Activated naive CD4-positive, alpha-beta T cell treated with anti-CD3 and anti-CD28 coated beads, Interleukin-2, amount 50 U/mL, for 72 hours (primary cell): ENCODE results near the gene UBE2E2. TPM values are rescaled to one million over a fixed set of nuclear protein-coding genes. Genes with fewer than 3 reads are reported as not detected.

ENCODE experiments used
- ATAC-seq, 2 donors: fragments of 150-1000 bp; cut with Tn5 transposase; 2 replicates each; pipeline ENCODE4 v1.10.0; 2021; ENCODE audit warnings: mild to moderate bottlenecking in 2 of 2, moderate library complexity in 2 of 2
- DNase-seq, 2 donors: peaks; one replicate each; pipeline ENCODE4 v3.0.0; 2021 to 2022; ENCODE audit warnings: low spot score in 2 of 2
- H3K27ac Mint-ChIP-seq, 2 donors: one replicate each; pipeline ENCODE4 v1.8.0; 2022; ENCODE audit warnings: mild to moderate bottlenecking in 2 of 2, mixed read lengths in 2 of 2
- H3K36me3 Mint-ChIP-seq, 2 donors: one replicate each; pipeline ENCODE4 v1.8.0; 2022; ENCODE audit warnings: mixed read lengths in 2 of 2
- H3K9me3 Mint-ChIP-seq, 2 donors: one replicate each; pipeline ENCODE4 v1.8.0; 2022; ENCODE audit warnings: mixed read lengths in 2 of 2
- total RNA-seq, 2 donors: library from RNA; stranded (reverse); gene quantifications; one replicate each; pipeline ENCODE4 v1.2.3, GENCODE V29; 2022

Gene UBE2E2
- total RNA-seq, result 10 to 100 TPM in 1 of 2 donors, 1 to 10 TPM in 1; 4.7 to 18.3 TPM

DNA sequence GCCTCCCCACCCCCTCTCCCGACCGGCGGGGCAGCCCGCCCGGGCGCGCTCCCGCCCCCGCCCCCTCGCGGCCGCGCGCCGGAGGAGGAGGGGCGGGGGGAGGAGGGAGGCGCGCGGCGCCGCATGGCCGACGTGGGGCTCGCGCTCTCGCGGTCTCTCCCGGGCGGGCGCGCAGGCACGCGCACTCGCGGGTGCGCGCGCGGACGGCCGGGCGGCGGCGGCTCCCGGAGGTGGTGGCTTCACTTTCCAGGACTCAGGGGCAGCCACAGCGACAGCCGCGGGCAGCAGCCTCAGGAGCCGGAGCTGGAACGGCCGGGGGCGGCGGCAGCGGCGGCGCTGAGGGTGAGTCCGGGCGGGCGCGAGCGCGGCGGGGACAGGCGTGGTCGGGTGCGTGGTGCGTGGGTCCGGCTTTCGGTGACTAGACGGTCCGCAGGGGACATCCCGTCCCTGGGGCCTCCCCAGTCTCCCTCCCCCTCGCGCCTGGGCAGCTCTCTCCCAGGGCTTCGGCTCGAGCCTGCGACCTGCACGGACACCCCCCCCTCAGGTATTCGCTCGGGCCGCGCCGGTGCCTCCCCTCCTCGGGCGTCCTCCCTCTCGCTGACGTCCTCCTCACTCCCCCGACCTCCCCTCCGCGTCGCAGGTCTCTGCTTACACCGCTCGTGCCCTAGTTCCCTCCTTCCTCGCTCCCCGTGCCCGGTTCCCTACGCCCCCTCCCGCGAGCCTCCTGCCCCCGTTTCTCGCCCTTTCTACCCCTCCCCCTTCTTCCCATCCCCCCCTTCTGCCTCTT is at the start of gene UBE2E2:
Gene UBE2E2, plus strand, starts transcription at position 407 of the 787 bp plus-strand sequence.
- DNase-seq, result peak; percentile 70 to 84
- Mint-ChIP-seq H3K27ac (peak within 1 kb of the TSS; percentile 84 to 90), H3K36me3 (peaks cover 10 to 11% of the 10 kb centered on the region in 2 donors), H3K9me3 (no peaks in the 10 kb centered on the region)
- peak; percentile 77 to 83 for ATAC-seq

DNA sequence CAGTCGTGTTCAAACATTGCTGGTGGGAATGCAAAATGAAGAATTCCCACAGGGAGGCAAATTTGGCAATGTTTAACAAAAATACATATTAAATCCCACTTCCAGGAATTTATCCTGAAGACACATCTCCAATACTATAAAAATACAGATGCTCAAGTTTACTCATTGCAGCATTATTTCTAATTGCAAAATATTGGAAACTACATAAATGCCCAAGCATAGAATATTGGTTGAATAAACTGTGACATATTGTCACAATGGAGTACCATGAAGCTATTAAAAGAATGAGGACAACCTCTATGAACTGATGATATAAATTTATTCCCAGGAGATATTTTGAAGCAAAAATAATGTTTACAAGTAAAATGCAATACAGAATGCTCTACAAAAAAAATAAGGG is 49.7 kb upstream of the UBE2E2 start:
- DNase-seq, result no peak
- Mint-ChIP-seq H3K36me3 (no peaks in the 10 kb centered on the region), H3K27ac (no peak overlapping the region), H3K9me3 (peaks cover 0 to 4% of the 10 kb centered on the region in 2 donors)
- no peak for ATAC-seq

DNA sequence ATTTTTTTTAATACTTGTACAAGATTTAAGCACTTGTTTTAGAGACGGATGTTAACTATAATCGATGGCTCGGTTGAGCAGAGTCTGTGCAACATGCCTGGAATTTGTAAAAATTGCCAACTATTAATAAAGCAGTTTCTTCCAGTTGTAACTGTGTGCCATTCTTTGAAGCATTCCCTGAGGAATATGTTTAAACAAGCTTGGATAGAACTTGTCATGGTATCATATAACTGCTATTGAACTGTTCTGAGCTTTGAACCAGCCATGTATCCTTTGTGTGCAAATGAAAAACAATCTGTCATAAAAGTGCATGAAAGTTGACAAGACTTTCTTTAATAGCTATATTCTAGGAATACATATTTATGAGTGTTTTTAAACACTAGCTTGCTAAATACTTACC is 45.8 kb upstream of the UBE2E2 start:
- no peak for DNase-seq
- Mint-ChIP-seq H3K27ac (no peak overlapping the region), H3K36me3 (no peaks in the 10 kb centered on the region), H3K9me3 (peaks cover 0 to 3% of the 10 kb centered on the region in 2 donors)
- ATAC-seq, result no peak

DNA sequence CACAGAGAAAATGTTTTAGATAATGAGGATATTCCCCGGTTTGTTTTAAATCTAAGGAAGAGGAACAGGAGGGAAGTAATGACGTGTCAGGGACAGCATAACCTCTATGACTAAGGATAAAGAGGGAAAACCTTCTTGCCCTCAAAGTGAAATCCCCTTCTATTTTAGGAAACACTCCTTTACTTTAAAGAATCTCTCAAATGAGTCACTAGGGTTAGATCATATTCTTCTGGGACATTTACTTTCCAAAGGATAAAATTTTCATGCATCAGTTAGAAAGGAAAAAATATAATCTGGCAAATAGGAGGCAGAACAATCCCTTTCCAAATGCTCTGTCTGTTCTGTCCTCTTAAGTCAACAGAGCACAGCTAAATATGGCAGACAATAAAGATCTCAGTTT is 43.2 kb upstream of the UBE2E2 start:
- DNase-seq (no peak), ATAC-seq (peak in 1 of 2 donors; percentile 33)
- Mint-ChIP-seq H3K36me3 (no peaks in the 10 kb centered on the region), H3K9me3 (peaks cover 0 to 3% of the 10 kb centered on the region in 2 donors), H3K27ac (no peak overlapping the region)

DNA sequence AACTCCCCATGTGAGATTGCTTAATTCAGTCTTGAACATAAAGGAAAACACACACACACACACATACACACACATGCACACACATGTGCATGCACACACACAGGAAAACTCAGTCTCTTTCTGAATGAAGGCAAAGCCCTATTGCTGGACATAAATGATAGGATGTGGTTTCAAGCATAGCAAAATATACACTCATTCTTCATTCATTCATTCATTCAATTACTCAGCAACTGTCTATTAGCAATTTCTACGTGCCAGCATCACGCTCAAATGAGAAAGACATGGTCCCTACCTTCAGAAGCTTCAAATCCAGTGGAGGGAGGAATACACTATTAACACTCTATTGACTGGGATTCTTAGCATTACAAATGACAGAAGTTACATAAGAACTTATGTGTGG is 41.8 kb upstream of the UBE2E2 start:
- H3K36me3 Mint-ChIP-seq, result no peaks in the 10 kb centered on the region
- ATAC-seq (no peak), DNase-seq (no peak)
- no peak overlapping the region for H3K27ac Mint-ChIP-seq
- H3K9me3 Mint-ChIP-seq, result peaks cover 0 to 3% of the 10 kb centered on the region in 2 donors

DNA sequence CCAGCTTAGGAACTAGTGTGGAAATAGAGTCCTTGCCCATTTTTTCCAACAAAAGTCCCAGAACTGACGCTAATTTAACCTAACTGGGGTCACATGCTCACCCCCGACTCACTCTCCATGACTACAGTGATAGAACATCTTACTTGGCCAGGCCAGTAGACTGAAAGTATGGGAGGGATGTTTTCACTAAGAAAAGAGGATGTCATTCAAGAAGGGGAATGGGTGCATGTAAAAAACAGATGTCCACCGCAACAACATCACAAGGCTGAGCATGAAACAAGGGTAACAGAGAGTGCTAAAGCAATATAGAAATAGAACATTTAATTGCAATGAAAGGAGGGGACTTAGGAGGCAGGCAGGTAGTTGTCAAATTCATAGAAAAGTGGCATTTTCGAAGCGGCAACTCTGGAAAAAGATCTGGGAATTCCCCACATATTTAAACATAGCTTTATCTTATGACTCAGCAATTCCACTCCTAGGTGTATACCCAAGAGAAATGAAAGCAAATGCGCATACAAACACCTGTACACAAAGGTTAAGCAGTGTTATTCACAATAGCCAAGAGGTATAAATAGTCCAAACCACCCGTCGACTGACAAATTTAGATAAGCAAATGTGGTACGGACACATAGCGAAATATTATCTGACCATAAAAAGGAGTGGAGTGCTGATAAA is 41.1 kb upstream of the UBE2E2 start:
- H3K36me3 Mint-ChIP-seq, result no peaks in the 10 kb centered on the region
- peaks cover 0 to 3% of the 10 kb centered on the region in 2 donors for H3K9me3 Mint-ChIP-seq
- ATAC-seq, result peak in 1 of 2 donors; percentile 32
- DNase-seq, result no peak
- peak overlapping the region in 1 of 2 donors; percentile 45 for H3K27ac Mint-ChIP-seq

DNA sequence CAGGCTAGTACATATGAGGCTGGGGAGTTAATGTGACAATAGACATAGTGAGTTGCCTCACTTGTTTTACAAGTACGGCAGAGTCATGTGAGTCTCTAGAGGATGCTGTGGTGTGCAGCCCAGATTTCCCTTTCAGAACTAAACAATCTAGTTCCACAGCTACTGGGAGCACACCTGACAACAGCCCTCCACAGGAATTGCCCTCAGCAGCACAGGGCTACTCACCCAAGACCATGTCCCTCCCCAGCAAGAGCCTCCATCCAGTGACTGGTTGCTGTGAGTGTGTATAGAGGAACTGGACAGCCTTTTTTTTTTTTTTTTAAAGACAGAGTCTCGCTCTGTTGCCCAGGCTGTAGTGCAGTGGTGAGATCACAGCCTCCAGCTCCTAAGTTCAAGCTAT is 40.2 kb upstream of the UBE2E2 start:
- DNase-seq, result no peak
- Mint-ChIP-seq H3K9me3 (peaks cover 0 to 3% of the 10 kb centered on the region in 2 donors), H3K27ac (no peak overlapping the region), H3K36me3 (no peaks in the 10 kb centered on the region)
- no peak for ATAC-seq

DNA sequence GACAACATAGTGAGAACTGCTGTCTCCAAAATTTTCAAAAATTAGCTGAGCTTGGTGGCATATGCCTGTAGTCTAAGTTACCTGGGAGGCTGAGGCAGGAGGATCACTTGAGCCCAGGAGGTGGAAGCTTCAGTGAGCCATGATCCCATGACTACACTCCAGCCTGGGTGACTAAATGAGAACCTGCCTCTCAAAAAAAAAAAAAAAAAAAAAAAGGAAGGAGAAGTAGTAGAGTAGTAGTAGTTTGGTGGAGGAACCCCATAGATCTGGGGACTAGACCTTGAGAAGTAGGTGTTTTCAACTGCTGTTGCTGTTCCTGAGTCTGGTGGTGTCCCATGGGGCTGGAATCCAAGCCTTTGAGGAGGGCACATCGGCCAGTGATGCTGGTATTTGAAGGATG is 38.4 kb upstream of the UBE2E2 start:
- no peak for ATAC-seq

DNA sequence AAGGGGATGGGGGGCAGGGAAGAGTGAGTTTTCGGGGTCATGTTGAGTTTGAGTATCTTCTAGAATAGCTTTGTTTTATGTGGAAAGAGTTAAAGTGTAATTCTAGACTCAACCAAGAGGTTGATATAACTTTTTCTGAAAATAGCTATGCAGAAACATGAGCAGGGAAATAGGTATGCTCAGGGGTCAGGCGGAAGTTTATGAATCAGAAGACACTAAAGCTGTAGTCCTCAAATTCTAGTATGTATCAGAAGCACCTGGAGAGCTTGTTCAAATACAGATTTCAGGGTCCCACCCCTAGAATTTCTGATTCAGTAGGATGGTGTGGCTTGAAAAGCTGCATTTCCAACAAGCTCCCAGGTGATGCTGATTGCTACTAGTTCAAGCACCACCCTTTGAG is 37.6 kb upstream of the UBE2E2 start:
- H3K9me3 Mint-ChIP-seq, result peaks cover 12 to 13% of the 10 kb centered on the region in 2 donors
- no peak for ATAC-seq
- DNase-seq, result no peak
- peaks cover 0 to 12% of the 10 kb centered on the region in 2 donors for H3K36me3 Mint-ChIP-seq
- no peak overlapping the region for H3K27ac Mint-ChIP-seq

More for the DNA sequence above, 38.4 kb upstream of the UBE2E2 start:
- Mint-ChIP-seq H3K36me3 (peaks cover 0 to 4% of the 10 kb centered on the region in 2 donors), H3K9me3 (peaks cover 6 to 7% of the 10 kb centered on the region in 2 donors), H3K27ac (no peak overlapping the region)
- DNase-seq, result no peak

DNA sequence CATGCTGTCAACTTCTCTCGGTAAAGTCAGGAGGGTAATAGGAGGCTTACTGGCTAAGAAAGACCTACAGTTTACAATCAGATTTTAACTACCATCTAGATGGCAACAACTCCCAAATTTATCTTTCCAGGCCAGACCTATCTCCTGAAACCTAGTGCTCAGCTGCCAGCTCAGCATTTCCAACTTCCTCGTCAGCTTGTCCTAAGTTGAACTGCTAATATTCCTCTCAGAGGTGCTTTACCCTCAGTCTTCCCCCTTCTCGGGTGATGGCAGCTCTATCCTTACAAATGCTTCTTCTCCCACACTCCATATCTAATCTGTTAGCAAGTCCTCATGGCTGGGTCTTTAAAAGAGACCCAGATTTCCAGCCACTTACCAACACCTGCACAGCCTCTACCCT is 36.9 kb upstream of the UBE2E2 start:
- Mint-ChIP-seq H3K36me3 (peaks cover 0 to 12% of the 10 kb centered on the region in 2 donors), H3K9me3 (peaks cover 12 to 13% of the 10 kb centered on the region in 2 donors), H3K27ac (no peak overlapping the region)
- DNase-seq (no peak), ATAC-seq (no peak)

DNA sequence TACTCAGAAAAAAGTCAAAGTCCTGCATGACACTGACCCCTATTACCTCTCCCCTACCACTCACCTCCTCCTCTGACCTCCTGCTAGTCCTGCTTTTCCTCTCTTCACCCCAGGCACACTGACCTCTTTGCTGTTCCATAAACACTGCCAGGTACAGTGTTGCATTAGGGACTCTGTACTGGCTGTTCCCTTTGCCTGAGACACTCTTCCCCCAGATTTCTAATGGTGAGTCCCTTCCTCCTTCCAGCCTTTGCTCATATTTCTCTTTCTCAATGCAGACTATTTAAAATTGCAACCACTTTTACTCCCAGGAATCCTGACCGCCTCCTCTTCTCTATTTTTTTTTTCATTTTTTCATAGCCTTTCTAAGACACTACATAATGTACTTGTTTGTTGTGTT is 36.3 kb upstream of the UBE2E2 start:
- peaks cover 0 to 12% of the 10 kb centered on the region in 2 donors for H3K36me3 Mint-ChIP-seq
- H3K9me3 Mint-ChIP-seq, result peaks cover 12% of the 10 kb centered on the region in 2 donors
- DNase-seq, result no peak
- H3K27ac Mint-ChIP-seq, result no peak overlapping the region
- ATAC-seq, result no peak

DNA sequence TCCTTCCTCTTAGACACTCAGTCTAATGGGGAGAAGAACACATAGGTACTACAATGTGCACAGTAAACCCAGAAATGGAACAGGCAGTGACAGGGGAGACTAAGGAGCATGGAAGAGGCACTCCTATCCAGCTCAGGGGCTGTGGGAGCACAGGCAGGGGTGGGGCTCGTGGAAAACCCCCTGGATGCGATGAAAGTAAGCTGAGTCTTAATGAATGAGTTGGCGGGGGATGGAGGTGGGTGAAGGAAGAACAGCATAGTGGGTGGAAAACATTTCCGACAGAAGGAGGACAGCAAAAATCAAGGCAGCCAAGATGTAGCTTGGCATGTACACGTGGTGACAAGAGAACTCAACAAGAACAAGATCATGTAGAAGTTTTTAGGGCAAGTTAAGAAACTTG is 33.6 kb upstream of the UBE2E2 start:
- ATAC-seq (no peak), DNase-seq (no peak)
- peaks cover 10 to 12% of the 10 kb centered on the region in 2 donors for H3K9me3 Mint-ChIP-seq
- H3K27ac Mint-ChIP-seq, result no peak overlapping the region
- peaks cover 0 to 12% of the 10 kb centered on the region in 2 donors for H3K36me3 Mint-ChIP-seq

DNA sequence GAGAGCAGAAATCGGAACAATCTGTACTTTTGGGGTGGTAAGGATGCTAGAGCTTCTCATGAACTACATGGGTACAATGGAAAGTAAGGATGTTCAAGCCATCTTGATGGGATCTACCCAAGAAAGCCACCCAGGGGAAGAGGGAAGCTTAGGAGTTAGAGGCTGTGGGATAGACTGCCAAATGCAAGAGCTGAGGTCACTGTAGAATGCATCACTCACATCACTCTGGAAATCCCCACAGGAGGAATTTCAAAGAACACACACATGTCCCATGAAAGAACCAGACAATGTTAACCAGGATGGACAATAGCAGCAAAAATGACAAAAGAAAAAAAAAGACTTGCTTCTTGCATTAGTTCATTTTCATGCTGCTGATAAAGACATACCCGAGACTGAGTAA is 32.8 kb upstream of the UBE2E2 start:
- DNase-seq, result no peak
- no peak for ATAC-seq
- peaks cover 0 to 12% of the 10 kb centered on the region in 2 donors for H3K36me3 Mint-ChIP-seq
- H3K9me3 Mint-ChIP-seq, result peaks cover 10 to 12% of the 10 kb centered on the region in 2 donors
- H3K27ac Mint-ChIP-seq, result no peak overlapping the region

DNA sequence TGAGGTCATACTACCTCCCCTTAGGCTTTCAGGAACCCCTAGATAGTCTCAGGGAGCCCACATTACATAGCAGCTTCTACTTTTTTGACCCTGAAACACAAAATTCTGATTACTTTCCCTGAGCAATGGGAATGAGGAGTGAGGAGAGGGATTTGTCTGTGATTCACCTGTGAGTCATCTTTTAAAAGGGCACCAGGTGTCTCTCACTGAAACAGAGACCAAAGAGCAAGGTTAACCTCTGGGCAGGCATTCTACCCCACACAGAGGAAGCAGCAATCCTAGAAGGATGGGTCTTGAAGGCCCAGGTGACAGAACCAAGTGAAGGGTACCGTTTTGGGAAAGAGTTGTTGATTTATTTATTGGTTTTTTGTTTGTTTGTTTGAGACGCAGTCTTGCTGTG is 31.1 kb upstream of the UBE2E2 start:
- no peak overlapping the region for H3K27ac Mint-ChIP-seq
- peak in 1 of 2 donors; percentile 47 for ATAC-seq
- H3K36me3 Mint-ChIP-seq, result peaks cover 0 to 12% of the 10 kb centered on the region in 2 donors
- peaks cover 10 to 12% of the 10 kb centered on the region in 2 donors for H3K9me3 Mint-ChIP-seq
- no peak for DNase-seq

DNA sequence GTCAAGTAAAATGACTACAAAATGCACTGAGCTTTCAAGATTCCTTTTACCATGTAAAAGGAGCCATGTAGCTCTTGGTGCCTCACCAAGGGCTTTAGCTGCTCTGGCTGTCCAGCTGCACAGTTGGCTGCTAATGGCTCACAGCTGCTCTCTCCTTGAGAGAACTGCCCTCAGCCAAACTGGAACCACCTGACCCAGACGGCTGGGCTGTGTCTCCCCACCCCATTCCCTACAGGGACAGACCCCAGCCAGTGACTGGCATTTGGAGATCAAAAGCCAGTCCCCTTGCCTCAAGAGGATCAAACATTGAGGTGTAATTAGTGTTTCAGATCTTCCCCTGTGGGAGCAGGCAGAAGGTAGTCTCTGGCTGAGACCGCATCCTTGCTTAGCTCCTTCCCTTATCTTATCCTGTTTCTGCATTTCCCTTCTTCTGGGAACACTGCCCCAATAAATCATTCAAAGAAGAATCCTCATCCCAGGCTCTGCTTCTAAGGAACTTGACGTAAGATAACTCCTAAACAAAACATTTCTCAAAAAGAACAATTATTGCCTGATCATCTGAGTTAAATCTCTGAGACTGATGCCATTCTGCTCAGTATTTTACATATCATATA is 28.6 kb upstream of the UBE2E2 start:
- DNase-seq, result no peak
- H3K27ac Mint-ChIP-seq, result no peak overlapping the region
- ATAC-seq, result no peak
- peaks cover 12 to 13% of the 10 kb centered on the region in 2 donors for H3K9me3 Mint-ChIP-seq
- H3K36me3 Mint-ChIP-seq, result peaks cover 0 to 14% of the 10 kb centered on the region in 2 donors

DNA sequence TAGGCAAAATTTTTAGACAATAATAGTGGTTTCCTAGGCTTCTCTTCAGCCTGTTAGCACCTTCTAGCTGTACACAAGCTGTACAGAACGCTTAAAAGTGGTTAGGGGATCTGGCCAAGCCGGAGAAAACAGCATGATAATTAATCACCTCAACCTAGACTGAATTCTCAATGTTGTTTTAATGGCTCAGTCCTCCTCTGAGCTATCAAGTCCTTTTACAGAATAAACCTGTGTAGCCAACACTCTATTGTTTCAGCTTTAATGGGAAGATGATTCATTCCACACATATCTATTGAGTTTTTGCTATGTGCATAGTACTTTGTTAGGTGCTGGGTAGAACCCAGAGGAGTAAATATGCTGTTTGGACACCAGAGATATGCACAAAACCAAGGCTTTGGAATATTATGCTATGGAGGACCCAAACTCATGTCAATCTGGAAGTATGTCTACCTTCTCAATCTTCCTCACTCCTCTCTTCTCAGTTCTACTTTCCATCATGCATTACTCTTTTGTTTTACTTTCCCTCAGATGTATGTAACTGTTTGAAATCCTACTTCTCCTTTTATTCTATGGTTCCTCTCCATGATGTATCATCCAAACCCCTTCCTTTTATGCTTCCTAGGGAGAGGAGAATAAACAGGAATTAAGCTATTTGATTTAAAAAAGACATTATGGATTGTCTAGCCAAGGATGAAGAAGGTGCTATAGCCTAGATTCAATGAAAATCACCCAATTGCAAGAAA is 27.6 kb upstream of the UBE2E2 start:
- H3K9me3 Mint-ChIP-seq, result peaks cover 3 to 5% of the 10 kb centered on the region in 2 donors
- peaks cover 0 to 5% of the 10 kb centered on the region in 2 donors for H3K36me3 Mint-ChIP-seq

More for the DNA sequence above, 27.6 kb upstream of the UBE2E2 start:
- no peak for ATAC-seq
- no peak overlapping the region for H3K27ac Mint-ChIP-seq
- no peak for DNase-seq
